NCI-H748 treated with DMSO at 0.1 percent for 48 hours (cell line): Measurements from ENCODE around the gene RPS29.
"Not testable (repeated sequence)": the region's sequence is repeated elsewhere in the genome, so short reads cannot be mapped to it uniquely, and the experiment has no call there.

Source experiments
- DNase-seq: peaks from one replicate; lab custom pipeline; 2025; lab: John Stamatoyannopoulos, UW

RPS29 gene

GRCh38 chr14:49598189-49598484 is 12.0 kb upstream of the RPS29 start:
- no peak for DNase-seq

- no peak for DNase-seq
These were observed 8.3 kb upstream of the RPS29 start for GRCh38 chr14:49594347-49595091.

GRCh38 chr14:49593016-49593415 is 6.8 kb upstream of the RPS29 start:
- no peak for DNase-seq

- DNase-seq = no peak
These were observed 3.2 kb upstream of the RPS29 start for GRCh38 chr14:49589387-49589786.

- peak; percentile 65 for DNase-seq
These were observed 687 bp upstream of the RPS29 start for GRCh38 chr14:49586673-49587460.

- DNase-seq = not testable (repeated sequence)
These were observed 1.1 kb downstream of the RPS29 start for GRCh38 chr14:49584981-49585640.

- DNase-seq = no peak
These were observed 2.1 kb downstream of the RPS29 start for GRCh38 chr14:49584058-49584457.

GRCh38 chr14:49583629-49584028 is 2.6 kb downstream of the RPS29 start:
- no peak for DNase-seq

GRCh38 chr14:49582113-49582977 is 3.8 kb downstream of the RPS29 start:
- no peak for DNase-seq

GRCh38 chr14:49581209-49582112 is 4.7 kb downstream of the RPS29 start:
- DNase-seq = no peak

GRCh38 chr14:49579841-49580240 is 6.3 kb downstream of the RPS29 start:
- no peak for DNase-seq

GRCh38 chr14:49578141-49578540 is 8.0 kb downstream of the RPS29 start:
- no peak for DNase-seq

- DNase-seq = no peak
These were observed 12.1 kb downstream of the RPS29 start for GRCh38 chr14:49574038-49574437.

- no peak for DNase-seq
These were observed 16.9 kb downstream of the RPS29 start for GRCh38 chr14:49569281-49569680.

GRCh38 chr14:49566714-49567113 is 19.5 kb downstream of the RPS29 start:
- no peak for DNase-seq

- DNase-seq = no peak
These were observed 26.0 kb downstream of the RPS29 start for GRCh38 chr14:49559979-49560768.

- peak; percentile 88 for DNase-seq
These were observed 32.3 kb downstream of the RPS29 start for GRCh38 chr14:49553892-49554291.

GRCh38 chr14:49553106-49553505 is 33.1 kb downstream of the RPS29 start:
- no peak for DNase-seq

- DNase-seq = no peak
These were observed 34.6 kb downstream of the RPS29 start for GRCh38 chr14:49551569-49551968.
